GM12874 (cell line): Measurements from ENCODE around the gene WWOX.

Experiments used
- TF ChIP-seq, protein P1 (sequence below): IDR thresholded peaks from 2 replicates; pipeline ENCODE4 v1.5.1; 2011; ENCODE audit warnings: low read depth, mild to moderate bottlenecking, control low read depth, low read length, moderate library complexity; ENCODE audit not compliant: insufficient read depth

Gene WWOX

DNA sequence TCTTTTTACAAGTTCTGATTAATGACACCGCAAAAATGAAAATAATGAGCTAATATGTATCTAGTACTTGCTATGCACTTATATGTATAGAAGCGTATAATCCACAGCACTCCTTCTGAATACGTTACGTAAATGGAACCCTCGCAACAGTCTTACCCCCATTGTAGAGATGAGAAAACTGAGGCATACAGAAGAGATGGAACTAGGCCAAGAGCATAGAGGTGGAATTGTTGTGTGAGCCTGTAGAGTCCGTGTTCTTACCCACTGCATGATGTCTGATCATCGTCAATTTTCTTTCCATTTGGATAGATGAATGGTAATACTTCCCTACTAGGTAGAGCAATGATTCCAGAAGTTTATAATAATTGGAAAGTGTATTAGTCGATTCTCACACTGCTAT is 394.1 kb downstream of the WWOX start:
- TF ChIP-seq, protein P1, sequence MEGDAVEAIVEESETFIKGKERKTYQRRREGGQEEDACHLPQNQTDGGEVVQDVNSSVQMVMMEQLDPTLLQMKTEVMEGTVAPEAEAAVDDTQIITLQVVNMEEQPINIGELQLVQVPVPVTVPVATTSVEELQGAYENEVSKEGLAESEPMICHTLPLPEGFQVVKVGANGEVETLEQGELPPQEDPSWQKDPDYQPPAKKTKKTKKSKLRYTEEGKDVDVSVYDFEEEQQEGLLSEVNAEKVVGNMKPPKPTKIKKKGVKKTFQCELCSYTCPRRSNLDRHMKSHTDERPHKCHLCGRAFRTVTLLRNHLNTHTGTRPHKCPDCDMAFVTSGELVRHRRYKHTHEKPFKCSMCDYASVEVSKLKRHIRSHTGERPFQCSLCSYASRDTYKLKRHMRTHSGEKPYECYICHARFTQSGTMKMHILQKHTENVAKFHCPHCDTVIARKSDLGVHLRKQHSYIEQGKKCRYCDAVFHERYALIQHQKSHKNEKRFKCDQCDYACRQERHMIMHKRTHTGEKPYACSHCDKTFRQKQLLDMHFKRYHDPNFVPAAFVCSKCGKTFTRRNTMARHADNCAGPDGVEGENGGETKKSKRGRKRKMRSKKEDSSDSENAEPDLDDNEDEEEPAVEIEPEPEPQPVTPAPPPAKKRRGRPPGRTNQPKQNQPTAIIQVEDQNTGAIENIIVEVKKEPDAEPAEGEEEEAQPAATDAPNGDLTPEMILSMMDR = no peak

GRCh38 chr16:78494105-78494504 is 394.7 kb downstream of the WWOX start:
- TF ChIP-seq, protein P1 = no peak

- TF ChIP-seq, protein P1 = no peak
Measured at GRCh38 chr16:78494674-78495073, 395.2 kb downstream of the WWOX start.

DNA sequence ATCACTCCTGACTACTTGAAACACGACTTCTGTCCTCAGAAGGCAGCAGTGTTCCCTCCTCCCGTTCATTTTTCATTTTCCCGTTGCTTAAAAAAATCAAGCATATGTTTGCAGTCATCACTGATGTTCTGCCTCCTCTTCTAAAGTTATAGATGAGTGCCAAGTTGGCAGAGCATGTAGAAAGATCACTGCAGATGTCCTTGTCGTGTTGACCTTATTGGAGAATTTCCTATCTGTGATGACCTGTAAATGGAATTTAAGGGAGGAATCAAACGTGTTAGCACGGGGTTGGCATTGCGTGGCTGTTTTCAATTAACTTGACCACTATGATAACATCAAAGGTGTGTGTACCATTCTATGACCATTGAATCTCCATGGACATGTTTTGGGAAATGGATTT is 396.7 kb downstream of the WWOX start:
- TF ChIP-seq, protein P1 = no peak

DNA sequence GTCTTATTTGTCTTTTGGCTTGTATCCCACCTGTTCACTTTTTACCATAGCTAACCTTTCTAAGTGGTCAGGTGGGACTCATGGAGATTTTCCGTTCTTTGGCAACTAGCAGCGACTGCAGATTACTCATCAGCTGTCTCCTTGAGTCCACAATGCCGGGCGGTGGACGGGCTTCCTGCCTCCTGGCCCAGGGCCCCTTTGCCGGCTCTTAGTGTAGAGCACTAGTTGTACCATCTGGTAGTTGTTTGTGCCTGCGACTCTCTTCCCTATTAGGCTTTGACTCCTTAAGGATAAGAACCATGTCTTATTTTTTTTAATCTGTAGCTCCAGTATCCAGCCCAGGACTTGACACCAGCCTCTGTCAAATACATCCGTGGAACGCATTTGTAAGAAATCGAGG is 399.9 kb downstream of the WWOX start:
- TF ChIP-seq, protein P1 = no peak

- TF ChIP-seq, protein P1 = no peak
Measured at GRCh38 chr16:78500659-78501270, 401.3 kb downstream of the WWOX start.

DNA sequence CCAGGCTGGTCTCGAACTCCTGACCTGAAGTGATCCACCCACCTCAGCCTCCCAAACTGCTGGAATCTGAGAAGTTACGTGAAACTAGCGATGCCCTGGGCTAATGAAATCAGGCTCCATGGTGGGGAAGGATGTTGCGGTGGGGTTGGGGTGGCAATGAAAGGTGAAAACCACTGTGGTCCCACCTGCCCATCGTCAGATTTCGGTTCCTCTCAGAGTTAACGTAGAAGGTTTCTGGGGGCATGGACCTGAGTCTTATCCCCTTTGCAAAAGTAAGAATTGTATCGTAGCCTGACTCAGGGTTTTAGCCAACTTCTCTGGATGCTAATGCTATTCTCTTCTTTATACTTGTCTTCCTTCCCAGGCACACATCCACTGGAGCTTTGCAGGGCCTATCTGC is 402.3 kb downstream of the WWOX start:
- TF ChIP-seq, protein P1 = no peak
